H1 (cell line): Measurements from ENCODE around the gene GPC6.

Source experiments
- CTCF ChIP-seq, 3 experiments: IDR thresholded peaks; 1 replicate in 2 of 3; 2 replicates in 1 of 3; pipeline versions ENCODE4 v1.5.1 to v1.6.1; 2011; ENCODE audit warnings: low read length in 3 of 3, mild to moderate bottlenecking in 3 of 3, inconsistent platforms in 2 of 3, low read depth in 1 of 3, moderate library complexity in 1 of 3; ENCODE audit not compliant: insufficient read depth in 1 of 3; ENCODE audit errors: control extremely low read depth in 1 of 3
- EP300 ChIP-seq, 2 experiments: IDR thresholded peaks; 1 replicate in 1 of 2; 2 replicates in 1 of 2; pipeline ENCODE4 v1.6.1; 2011 to 2012; ENCODE audit warnings: low read depth in 2 of 2, low read length in 2 of 2, mild to moderate bottlenecking in 2 of 2, borderline replicate concordance in 1 of 2, inconsistent platforms in 1 of 2, moderate library complexity in 1 of 2
- GTF2F1 ChIP-seq: IDR thresholded peaks from 2 replicates; pipeline ENCODE4 v1.6.1; 2012; ENCODE audit warnings: low read depth, low read length, improper control_type of control experiment, borderline replicate concordance
- JUN ChIP-seq: IDR thresholded peaks from 2 replicates; pipeline ENCODE4 v1.6.1; 2011; ENCODE audit warnings: low read depth, mild to moderate bottlenecking, improper control_type of control experiment, low read length
- JUND ChIP-seq: IDR thresholded peaks from 2 replicates; pipeline ENCODE4 v1.6.1; 2011; ENCODE audit warnings: mild to moderate bottlenecking, improper control_type of control experiment, low read length
- MAX ChIP-seq: IDR thresholded peaks from 2 replicates; pipeline ENCODE4 v1.6.1; 2012; ENCODE audit warnings: inconsistent platforms
- POLR2A ChIP-seq, 2 experiments: IDR thresholded peaks; 1 replicate in 1 of 2; 2 replicates in 1 of 2; pipeline ENCODE4 v1.6.1; 2011; ENCODE audit warnings: low read depth in 2 of 2, low read length in 2 of 2, mild to moderate bottlenecking in 2 of 2; ENCODE audit errors: control extremely low read depth in 1 of 2
- RAD21 ChIP-seq, 2 experiments: IDR thresholded peaks in 1 of 2; conservative IDR thresholded peaks in 1 of 2; 2 replicates each; pipeline ENCODE4 v1.6.1; 2011; ENCODE audit warnings: low read depth in 2 of 2, low read length in 2 of 2, improper control_type of control experiment in 1 of 2, inconsistent platforms in 1 of 2, mild to moderate bottlenecking in 1 of 2, moderate library complexity in 1 of 2
- SIRT6 ChIP-seq: IDR thresholded peaks from one replicate; pipeline ENCODE4 v1.7.1; 2012; ENCODE audit warnings: low read length, inconsistent platforms
- YY1 ChIP-seq: IDR thresholded peaks from 2 replicates; pipeline ENCODE4 v1.6.1; 2011; ENCODE audit warnings: low read depth, mild to moderate bottlenecking, low read length

GRCh38 chr13:93249364-93250306 lies 23.0 kb downstream of the GPC6 start:
- TF ChIP-seq CTCF (IDR thresholded peaks at IDR 0.05; ENCODE audit: control extremely low read depth in 1 of 3, insufficient read depth in 1 of 3, low read depth in 1 of 3, low read length in 3 of 3), result no peak
- no peak for TF ChIP-seq YY1
- TF ChIP-seq JUND, result 0 out of 2 replicates have a peak, but pooled peaks have one; percentile 57
- TF ChIP-seq RAD21 (IDR thresholded peaks at IDR 0.05 in 1 of 2, conservative IDR thresholded peaks at IDR 0.05 in 1 of 2; ENCODE audit: low read depth in 2 of 2, low read length in 2 of 2), result no peak
- no peak for TF ChIP-seq MAX
- no peak for TF ChIP-seq GTF2F1
- TF ChIP-seq POLR2A (IDR thresholded peaks at IDR 0.05; ENCODE audit: control extremely low read depth in 1 of 2, low read depth in 2 of 2, low read length in 2 of 2), result no peak
- TF ChIP-seq JUN, result no peak
- TF ChIP-seq SIRT6, result no peak
- TF ChIP-seq EP300 (IDR thresholded peaks at IDR 0.05; ENCODE audit: borderline replicate concordance in 1 of 2, low read depth in 2 of 2, low read length in 2 of 2), result no peak
